Naive B cell (primary cell): ENCODE measurements around the gene HSD11B2. TPM values are rescaled to one million over a fixed set of nuclear protein-coding genes. Genes with fewer than 3 reads are reported as not detected.

Experiments used
- ATAC-seq, 2 donors: fragments of 150-1000 bp; cut with Tn5 transposase; 2 replicates each; pipeline ENCODE4 v1.10.0; 2021; ENCODE audit warnings: low read depth in 2 of 2, mild to moderate bottlenecking in 2 of 2, moderate library complexity in 2 of 2
- DNase-seq: peaks from one replicate; pipeline ENCODE4 v3.0.0; 2022
- H3K27ac Mint-ChIP-seq, 6 donors: one replicate each; pipeline ENCODE4 v1.8.0; 2020 to 2022; ENCODE audit warnings: mild to moderate bottlenecking in 6 of 6, mixed read lengths in 6 of 6, moderate library complexity in 5 of 6, inconsistent platforms in 2 of 6
- H3K27me3 Mint-ChIP-seq, 3 donors: one replicate each; pipeline ENCODE4 v1.8.0; 2021 to 2022; ENCODE audit warnings: mixed read lengths in 3 of 3, mild to moderate bottlenecking in 1 of 3
- H3K36me3 Mint-ChIP-seq, 2 donors: one replicate each; pipeline ENCODE4 v1.8.0; 2020 to 2022; ENCODE audit warnings: mixed read lengths in 2 of 2, inconsistent platforms in 1 of 2, mild to moderate bottlenecking in 1 of 2
- H3K4me1 Mint-ChIP-seq, 3 donors: one replicate each; pipeline ENCODE4 v1.8.0; 2020 to 2022; ENCODE audit warnings: mixed read lengths in 3 of 3, inconsistent platforms in 1 of 3, mild to moderate bottlenecking in 1 of 3, moderate library complexity in 1 of 3
- H3K4me3 Mint-ChIP-seq, 8 donors: one replicate each; pipeline ENCODE4 v1.8.0; 2020 to 2022; ENCODE audit warnings: mild to moderate bottlenecking in 8 of 8, mixed read lengths in 8 of 8, moderate library complexity in 8 of 8, inconsistent platforms in 2 of 8
- H3K9me3 Mint-ChIP-seq, 7 donors: one replicate each; pipeline ENCODE4 v1.8.0; 2020 to 2022; ENCODE audit warnings: mixed read lengths in 7 of 7, mild to moderate bottlenecking in 5 of 7, inconsistent platforms in 2 of 7, moderate library complexity in 1 of 7
- polyA plus RNA-seq, 6 donors: library from polyadenylated mRNA; unstranded; fragments of 300-500 nt; fragmentation: Illumina TruSeq; gene quantifications; one replicate each; pipeline ENCODE4 v1.2.3, GENCODE V29; 2021; ENCODE audit warnings: low read depth in 6 of 6

Gene HSD11B2
- polyA plus RNA-seq, 6 donors from 2014 or later = not detected

DNA sequence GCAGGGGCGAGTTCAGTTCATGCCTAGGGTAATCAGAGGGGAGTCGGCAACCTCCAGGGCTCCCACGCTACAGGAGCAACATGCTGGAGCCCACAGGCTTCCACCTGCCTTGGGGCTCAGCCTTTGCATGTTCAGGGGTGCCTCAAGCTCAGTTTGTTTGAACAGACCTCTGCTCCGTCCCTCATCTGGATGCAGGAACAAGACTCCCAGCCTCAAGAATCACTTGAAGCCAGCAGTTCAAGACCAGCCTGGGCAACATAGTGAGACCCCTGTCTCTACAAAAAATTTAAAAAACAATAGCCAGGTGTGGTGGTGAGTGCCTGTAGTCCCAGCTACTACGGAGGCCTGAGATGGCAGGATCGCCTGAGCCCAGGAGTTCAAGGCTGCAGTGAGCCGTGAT is 4.9 kb upstream of the HSD11B2 start:
- ATAC-seq (no peak), DNase-seq (no peak)
- Mint-ChIP-seq H3K4me3 (no peak overlapping the region), H3K9me3 (no peaks in the 10 kb centered on the region), H3K4me1 (peaks cover 6 to 15% (median 9%) of the 10 kb centered on the region in 3 donors), H3K27ac (no peak overlapping the region), H3K36me3 (no peaks in the 10 kb centered on the region), H3K27me3 (peaks cover 43 to 52% (median 51%) of the 10 kb centered on the region in 3 donors)

DNA sequence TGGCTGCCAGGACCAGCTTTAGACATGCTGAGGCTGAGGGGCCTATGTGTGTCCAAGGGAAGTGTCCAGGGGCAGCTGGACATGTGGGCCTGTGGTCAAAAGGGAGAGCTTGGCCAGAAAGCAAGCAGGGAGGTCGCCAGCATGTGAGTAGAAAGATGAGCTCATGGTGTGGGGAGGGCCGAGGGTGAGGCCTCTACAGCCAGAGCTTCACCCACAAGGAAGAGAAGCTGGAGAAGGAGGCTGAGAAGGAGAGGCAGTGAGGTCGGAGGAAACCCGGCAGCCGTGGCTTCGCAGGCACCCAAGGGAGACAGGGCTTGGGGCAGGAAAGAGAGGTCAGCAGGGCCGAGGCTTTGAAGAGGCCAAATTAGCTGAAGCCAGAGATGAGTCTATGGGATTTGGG is 4.0 kb upstream of the HSD11B2 start:
- no peaks in the 10 kb centered on the region for H3K9me3 Mint-ChIP-seq
- H3K4me1 Mint-ChIP-seq = peaks cover 11 to 15% (median 12%) of the 10 kb centered on the region in 3 donors
- peak overlapping the region in 1 of 8 donors; percentile 2 for H3K4me3 Mint-ChIP-seq
- H3K27ac Mint-ChIP-seq = peak overlapping the region in 1 of 6 donors; percentile 84
- H3K36me3 Mint-ChIP-seq = no peaks in the 10 kb centered on the region
- DNase-seq = no peak
- no peak for ATAC-seq
- peaks cover 43 to 52% (median 45%) of the 10 kb centered on the region in 3 donors for H3K27me3 Mint-ChIP-seq

DNA sequence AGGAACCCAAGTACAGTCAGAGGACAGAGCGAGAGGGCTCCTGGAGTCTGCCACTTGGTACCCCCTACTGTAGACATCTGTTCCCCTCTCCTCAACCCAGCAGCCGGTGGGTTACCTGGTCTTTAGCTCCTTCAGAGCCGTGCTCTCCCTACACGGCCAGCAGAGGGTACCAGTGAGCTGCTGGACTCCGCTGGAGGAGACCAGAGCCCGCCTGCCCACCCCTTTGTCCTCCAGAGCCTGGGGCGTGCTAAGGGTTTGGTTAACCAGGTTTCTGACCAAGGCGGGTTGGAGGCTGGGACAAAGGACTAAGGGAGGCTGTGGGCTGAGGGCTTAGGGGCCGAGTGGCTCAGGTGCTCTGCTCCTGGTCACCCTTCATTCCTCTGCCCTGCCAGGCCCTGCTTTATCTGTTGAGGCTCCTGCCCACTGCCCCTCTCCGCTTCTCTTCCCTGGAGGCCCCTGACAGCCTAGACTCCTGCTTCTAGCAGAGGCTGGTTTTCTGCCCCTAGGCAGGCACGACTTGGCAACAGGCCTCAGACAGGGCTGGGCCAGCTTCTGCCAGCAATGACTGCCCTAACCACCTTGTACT is 2.7 kb upstream of the HSD11B2 start:
- Mint-ChIP-seq H3K27me3 (peaks cover 41 to 48% (median 47%) of the 10 kb centered on the region in 3 donors), H3K9me3 (no peaks in the 10 kb centered on the region), H3K4me1 (peaks cover 19 to 28% (median 21%) of the 10 kb centered on the region in 3 donors), H3K27ac (peak overlapping the region in 2 of 6 donors; percentile 20 to 40), H3K4me3 (peak overlapping the region in 1 of 8 donors; percentile 47), H3K36me3 (no peaks in the 10 kb centered on the region)
- ATAC-seq (peak; percentile 62 to 64), DNase-seq (peak; percentile 44)

DNA sequence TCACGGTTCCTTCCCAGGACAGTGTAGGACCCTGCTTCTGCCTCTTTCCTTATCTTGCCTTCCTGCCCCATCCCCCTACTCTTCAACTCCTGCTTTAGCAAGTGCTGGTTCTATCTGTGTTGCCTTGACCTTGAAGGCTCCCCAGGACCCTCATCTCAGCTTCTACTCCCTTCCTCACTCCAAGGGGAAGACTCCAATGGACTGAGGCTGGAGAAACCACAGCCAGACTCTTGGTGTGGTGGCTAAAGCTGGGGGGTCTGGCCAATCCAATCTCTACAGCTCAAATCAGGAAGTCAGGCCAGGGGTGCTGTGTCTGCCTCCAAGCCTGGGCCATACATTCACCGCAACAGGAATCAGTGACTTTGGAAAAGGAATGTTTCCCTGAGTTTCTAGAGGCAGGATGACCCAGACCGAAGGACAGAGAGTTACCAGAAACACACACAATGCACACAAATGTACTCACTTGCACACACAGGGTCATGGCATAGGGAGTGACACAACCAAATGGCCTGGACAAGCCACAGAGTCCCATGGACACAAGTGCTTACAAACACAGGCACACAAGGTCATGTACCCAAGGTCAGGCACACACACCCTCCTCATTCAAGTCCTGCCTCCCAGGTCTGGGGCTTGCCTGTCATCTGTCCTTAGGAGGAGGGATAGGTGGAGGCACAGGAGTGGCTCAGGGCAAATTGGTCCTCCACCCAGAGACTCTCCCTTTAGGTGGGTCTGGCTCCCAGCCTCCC is 1.7 kb upstream of the HSD11B2 start:
- H3K36me3 Mint-ChIP-seq = no peaks in the 10 kb centered on the region
- DNase-seq (no peak), ATAC-seq (no peak)
- peaks cover 22 to 32% (median 30%) of the 10 kb centered on the region in 3 donors for H3K4me1 Mint-ChIP-seq
- no peaks in the 10 kb centered on the region for H3K9me3 Mint-ChIP-seq
- H3K4me3 Mint-ChIP-seq = peak overlapping the region; percentile 39 to 85 (median 70)
- H3K27ac Mint-ChIP-seq = no peak overlapping the region
- peaks cover 34 to 47% (median 39%) of the 10 kb centered on the region in 3 donors for H3K27me3 Mint-ChIP-seq

- Mint-ChIP-seq H3K4me1 (peaks cover 25 to 37% (median 37%) of the 10 kb centered on the region in 3 donors), H3K36me3 (no peaks in the 10 kb centered on the region), H3K27ac (peak overlapping the region in 1 of 6 donors; percentile 83), H3K27me3 (peaks cover 34 to 47% (median 38%) of the 10 kb centered on the region in 3 donors), H3K4me3 (peak overlapping the region; percentile 74 to 92 (median 86)), H3K9me3 (no peaks in the 10 kb centered on the region)
- ATAC-seq (no peak), DNase-seq (no peak)
Observed at GRCh38 chr16:67429799-67430503, 970 bp upstream of the HSD11B2 start.

- peaks cover 29 to 43% (median 43%) of the 10 kb centered on the region in 3 donors for H3K4me1 Mint-ChIP-seq
- DNase-seq (peak; percentile 25), ATAC-seq (peak; percentile 40 to 45)
- H3K27me3 Mint-ChIP-seq = peaks cover 32 to 47% (median 34%) of the 10 kb centered on the region in 3 donors
- peak overlapping the region in 1 of 6 donors; percentile 83 for H3K27ac Mint-ChIP-seq
- H3K36me3 Mint-ChIP-seq = no peaks in the 10 kb centered on the region
- H3K9me3 Mint-ChIP-seq = no peaks in the 10 kb centered on the region
- peak overlapping the region; percentile 74 to 92 (median 86) for H3K4me3 Mint-ChIP-seq
Observed at GRCh38 chr16:67430504-67430976, 381 bp upstream of the HSD11B2 start.

- ATAC-seq = no peak
- Mint-ChIP-seq H3K27me3 (peaks cover 23 to 41% (median 27%) of the 10 kb centered on the region in 3 donors), H3K27ac (no peak overlapping the region), H3K36me3 (peaks cover 0 to 3% of the 10 kb centered on the region in 2 donors), H3K4me1 (peaks cover 40 to 57% (median 53%) of the 10 kb centered on the region in 3 donors), H3K4me3 (peak overlapping the region; percentile 60 to 84 (median 76)), H3K9me3 (no peaks in the 10 kb centered on the region)
- DNase-seq = no peak
Observed at GRCh38 chr16:67431775-67432505, 1.0 kb downstream of the HSD11B2 start.

- no peak for ATAC-seq
- no peaks in the 10 kb centered on the region for H3K9me3 Mint-ChIP-seq
- peak overlapping the region in 7 of 8 donors; percentile 2 to 84 (median 66) for H3K4me3 Mint-ChIP-seq
- H3K27me3 Mint-ChIP-seq = peaks cover 20 to 37% (median 21%) of the 10 kb centered on the region in 3 donors
- H3K4me1 Mint-ChIP-seq = peaks cover 40 to 63% (median 54%) of the 10 kb centered on the region in 3 donors
- peak overlapping the region in 1 of 6 donors; percentile 35 for H3K27ac Mint-ChIP-seq
- peaks cover 0 to 9% of the 10 kb centered on the region in 2 donors for H3K36me3 Mint-ChIP-seq
- DNase-seq = no peak
Observed at GRCh38 chr16:67432506-67432890, 1.6 kb downstream of the HSD11B2 start.

- Mint-ChIP-seq H3K4me3 (peak overlapping the region in 3 of 8 donors; percentile 24 to 35 (median 29)), H3K4me1 (peaks cover 38 to 60% (median 59%) of the 10 kb centered on the region in 3 donors), H3K9me3 (no peaks in the 10 kb centered on the region), H3K27ac (peak overlapping the region in 3 of 6 donors; percentile 18 to 88 (median 53)), H3K36me3 (peaks cover 0 to 12% of the 10 kb centered on the region in 2 donors), H3K27me3 (peaks cover 20 to 31% (median 20%) of the 10 kb centered on the region in 3 donors)
- no peak for DNase-seq
- ATAC-seq = no peak
Observed at GRCh38 chr16:67433131-67433719, 2.3 kb downstream of the HSD11B2 start.

DNA sequence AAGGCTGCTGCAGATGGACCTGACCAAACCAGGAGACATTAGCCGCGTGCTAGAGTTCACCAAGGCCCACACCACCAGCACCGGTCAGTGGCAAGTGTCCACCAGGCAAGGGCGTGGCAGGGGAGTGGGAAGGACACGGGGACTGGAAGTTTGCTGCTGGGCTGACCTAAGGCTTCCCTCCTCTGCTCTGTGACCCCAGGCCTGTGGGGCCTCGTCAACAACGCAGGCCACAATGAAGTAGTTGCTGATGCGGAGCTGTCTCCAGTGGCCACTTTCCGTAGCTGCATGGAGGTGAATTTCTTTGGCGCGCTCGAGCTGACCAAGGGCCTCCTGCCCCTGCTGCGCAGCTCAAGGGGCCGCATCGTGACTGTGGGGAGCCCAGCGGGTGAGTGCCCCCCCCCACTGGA is 4.8 kb downstream of the HSD11B2 start:
- Mint-ChIP-seq H3K27ac (peak overlapping the region in 2 of 6 donors; percentile 48 to 56), H3K9me3 (no peaks in the 10 kb centered on the region), H3K4me3 (peak overlapping the region in 1 of 8 donors; percentile 65), H3K36me3 (peaks cover 0 to 22% of the 10 kb centered on the region in 2 donors), H3K4me1 (peaks cover 38 to 56% (median 55%) of the 10 kb centered on the region in 3 donors), H3K27me3 (peaks cover 0 to 7% (median 5%) of the 10 kb centered on the region in 3 donors)
- no peak for DNase-seq
- no peak for ATAC-seq

- H3K27me3 Mint-ChIP-seq = peaks cover 0 to 7% (median 5%) of the 10 kb centered on the region in 3 donors
- H3K9me3 Mint-ChIP-seq = no peaks in the 10 kb centered on the region
- no peak for DNase-seq
- H3K4me3 Mint-ChIP-seq = peak overlapping the region in 1 of 8 donors; percentile 53
- H3K4me1 Mint-ChIP-seq = peaks cover 36 to 55% (median 54%) of the 10 kb centered on the region in 3 donors
- ATAC-seq = no peak
- peaks cover 0 to 25% of the 10 kb centered on the region in 2 donors for H3K36me3 Mint-ChIP-seq
- H3K27ac Mint-ChIP-seq = peak overlapping the region in 3 of 6 donors; percentile 39 to 49 (median 48)
Observed at GRCh38 chr16:67436640-67437193, 5.8 kb downstream of the HSD11B2 start.

DNA sequence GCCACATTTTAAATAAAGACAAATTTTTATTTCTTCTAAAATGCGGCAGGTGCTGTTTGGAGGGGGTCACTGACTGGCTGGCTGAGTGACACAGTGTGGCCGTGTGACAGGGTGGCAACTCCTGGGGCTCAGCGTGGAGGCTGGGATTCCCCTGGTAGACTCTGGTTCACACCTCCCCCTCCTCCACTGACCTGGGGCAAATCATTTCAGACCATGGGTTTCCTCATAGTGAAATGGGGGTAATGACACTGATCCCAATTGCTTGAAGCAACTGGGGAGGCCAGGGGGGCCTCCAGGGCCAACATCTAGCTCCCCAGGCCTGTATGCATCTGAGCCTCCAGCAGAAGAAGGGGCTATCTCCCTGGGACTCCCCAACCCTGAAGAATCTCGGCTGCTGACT is 6.6 kb downstream of the HSD11B2 start:
- peaks cover 33 to 50% (median 48%) of the 10 kb centered on the region in 3 donors for H3K4me1 Mint-ChIP-seq
- H3K27ac Mint-ChIP-seq = peak overlapping the region in 2 of 6 donors; percentile 48 to 50
- H3K27me3 Mint-ChIP-seq = peaks cover 0 to 2% (median 1%) of the 10 kb centered on the region in 3 donors
- peaks cover 0 to 30% of the 10 kb centered on the region in 2 donors for H3K36me3 Mint-ChIP-seq
- DNase-seq = no peak
- H3K4me3 Mint-ChIP-seq = peak overlapping the region in 2 of 8 donors; percentile 35 to 44
- no peaks in the 10 kb centered on the region for H3K9me3 Mint-ChIP-seq
- ATAC-seq = peak in 1 of 2 donors; percentile 27
